Loucy (cell line): ENCODE results near the gene MICU2.
A peak's percentile ranks its signal among the peaks of the same experiment; 100 is the strongest.

Experiments used
- H2AFZ ChIP-seq: fragments of 200-600 bp; sonication (generic); 2 replicates; pipeline ENCODE4 v1.6.0; 2016; ENCODE audit warnings: antibody characterized with exemption, mild to moderate bottlenecking, low read length, moderate library complexity
- H3F3A ChIP-seq: fragments of 200-600 bp; 2 replicates; pipeline ENCODE4 v1.6.0; 2016; ENCODE audit warnings: antibody characterized with exemption, low read depth, mild to moderate bottlenecking
- H3K27me3 ChIP-seq: fragments of 200-600 bp; sonication (generic); 2 replicates; pipeline ENCODE4 v1.6.1; 2014; ENCODE audit warnings: low read length, mild to moderate bottlenecking; ENCODE audit not compliant: insufficient read depth, poor library complexity, severe bottlenecking
- H3K36me3 ChIP-seq: fragments of 200-600 bp; sonication (generic); 2 replicates; pipeline ENCODE4 v1.6.1; 2016; ENCODE audit warnings: low read length; ENCODE audit not compliant: insufficient read depth
- H3K4me1 ChIP-seq: fragments of 200-600 bp; sonication (generic); 2 replicates; pipeline ENCODE4 v1.5.1; 2014; ENCODE audit warnings: low read length, mild to moderate bottlenecking; ENCODE audit not compliant: insufficient read depth, poor library complexity, severe bottlenecking
- H3K4me2 ChIP-seq: fragments of 200-600 bp; sonication (generic); 2 replicates; pipeline ENCODE4 v1.6.0; 2014; ENCODE audit warnings: antibody characterized with exemption, low read length, low read depth, mild to moderate bottlenecking; ENCODE audit not compliant: poor library complexity, severe bottlenecking
- H3K4me3 ChIP-seq: fragments of 200-600 bp; sonication (generic); 2 replicates; pipeline ENCODE4 v1.5.1; 2014; ENCODE audit warnings: low read length, mild to moderate bottlenecking, mixed read lengths; ENCODE audit not compliant: poor library complexity, severe bottlenecking
- H3K79me2 ChIP-seq: fragments of 200-600 bp; sonication (generic); 2 replicates; pipeline ENCODE4 v1.6.1; 2014; ENCODE audit warnings: low read length; ENCODE audit not compliant: insufficient read depth
- H3K9ac ChIP-seq: fragments of 200-600 bp; sonication (generic); 2 replicates; pipeline ENCODE4 v1.6.0; 2014; ENCODE audit warnings: mild to moderate bottlenecking, low read depth, low read length, moderate library complexity; ENCODE audit not compliant: poor library complexity, severe bottlenecking
- H3K9me2 ChIP-seq: fragments of 200-600 bp; sonication (generic); replicated peaks from 2 replicates; pipeline ENCODE4 v1.6.1; 2016; ENCODE audit warnings: low read depth, low read length, mixed read lengths
- H3K9me3 ChIP-seq: fragments of 200-600 bp; sonication (generic); 2 replicates; pipeline ENCODE4 v1.6.1; 2014; ENCODE audit warnings: mild to moderate bottlenecking, antibody characterized with exemption, low read length, low read depth; ENCODE audit not compliant: insufficient read depth
- H4K20me1 ChIP-seq: fragments of 200-600 bp; sonication (generic); 2 replicates; pipeline ENCODE4 v1.6.0; 2014; ENCODE audit warnings: antibody characterized with exemption, low read length, mild to moderate bottlenecking; ENCODE audit not compliant: insufficient read depth, poor library complexity, severe bottlenecking
- EZH2phosphoT487 ChIP-seq: fragments of 200-600 bp; IDR thresholded peaks from 2 replicates; pipeline ENCODE4 v1.6.1; 2018; ENCODE audit warnings: antibody characterized with exemption, mild to moderate bottlenecking, moderate library complexity, borderline replicate concordance
- TF ChIP-seq, protein P1 (sequence below): fragments of 200-600 bp; sonication (generic); conservative IDR thresholded peaks from 2 replicates; pipeline ENCODE4 v1.5.1; 2014; ENCODE audit warnings: mild to moderate bottlenecking, antibody characterized with exemption, low read length

The MICU2 gene

DNA sequence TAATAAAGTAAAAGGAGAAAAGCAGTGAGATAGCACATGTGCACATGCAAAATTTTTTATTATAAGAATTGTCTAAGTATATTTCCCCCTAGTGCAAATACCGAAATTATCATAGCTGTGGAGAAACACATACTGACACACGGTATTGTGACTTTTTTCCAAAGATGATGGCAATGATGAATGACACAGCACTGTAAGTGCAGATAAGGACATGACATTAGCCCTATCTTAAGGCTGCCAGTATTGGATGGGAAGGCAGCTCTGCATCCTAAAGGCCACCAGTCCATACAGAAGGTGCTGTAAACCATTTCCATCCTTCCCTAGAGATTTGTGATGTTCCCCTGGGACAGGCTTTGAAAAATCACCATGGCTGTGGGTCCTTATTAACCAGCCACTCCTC is 11.5 kb upstream of the MICU2 start:
- no peaks in the 10 kb centered on the region for H3K79me2 ChIP-seq

DNA sequence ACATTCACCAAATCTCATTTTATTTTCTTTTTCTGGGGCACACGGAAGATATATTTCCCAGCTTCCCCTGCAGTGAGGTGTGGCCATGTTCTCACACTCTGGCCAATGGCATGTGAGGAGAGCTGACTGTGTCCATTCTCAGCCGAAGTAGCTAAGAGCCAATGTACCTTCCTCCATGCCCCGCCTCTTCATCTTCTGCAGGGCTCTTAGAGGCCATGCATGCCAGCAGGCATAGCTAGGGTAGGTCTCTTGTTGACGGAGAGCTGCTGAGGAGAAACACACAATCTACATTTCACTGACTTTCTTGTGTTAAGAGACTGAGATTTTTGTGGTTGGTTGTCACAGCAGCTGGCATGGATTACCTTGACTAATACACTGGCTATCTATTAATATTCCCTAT is 9.8 kb upstream of the MICU2 start:
- Histone ChIP-seq H3K9ac (no peak overlapping the region), H3F3A (no peaks in the 10 kb centered on the region), H3K4me1 (peaks cover 7% of the 10 kb centered on the region), H3K4me2 (no peak overlapping the region), H2AFZ (no peak overlapping the region; the same call in 1 of the 2 replicates), H3K9me3 (no peaks in the 10 kb centered on the region), H3K4me3 (no peak overlapping the region), H4K20me1 (no peaks in the 10 kb centered on the region), H3K79me2 (no peaks in the 10 kb centered on the region), H3K36me3 (no peaks in the 10 kb centered on the region), H3K27me3 (no peaks in the 10 kb centered on the region), H3K9me2 (no peaks in the 10 kb centered on the region)
- TF ChIP-seq EZH2phosphoT487, result no peak
- TF ChIP-seq, protein P1, sequence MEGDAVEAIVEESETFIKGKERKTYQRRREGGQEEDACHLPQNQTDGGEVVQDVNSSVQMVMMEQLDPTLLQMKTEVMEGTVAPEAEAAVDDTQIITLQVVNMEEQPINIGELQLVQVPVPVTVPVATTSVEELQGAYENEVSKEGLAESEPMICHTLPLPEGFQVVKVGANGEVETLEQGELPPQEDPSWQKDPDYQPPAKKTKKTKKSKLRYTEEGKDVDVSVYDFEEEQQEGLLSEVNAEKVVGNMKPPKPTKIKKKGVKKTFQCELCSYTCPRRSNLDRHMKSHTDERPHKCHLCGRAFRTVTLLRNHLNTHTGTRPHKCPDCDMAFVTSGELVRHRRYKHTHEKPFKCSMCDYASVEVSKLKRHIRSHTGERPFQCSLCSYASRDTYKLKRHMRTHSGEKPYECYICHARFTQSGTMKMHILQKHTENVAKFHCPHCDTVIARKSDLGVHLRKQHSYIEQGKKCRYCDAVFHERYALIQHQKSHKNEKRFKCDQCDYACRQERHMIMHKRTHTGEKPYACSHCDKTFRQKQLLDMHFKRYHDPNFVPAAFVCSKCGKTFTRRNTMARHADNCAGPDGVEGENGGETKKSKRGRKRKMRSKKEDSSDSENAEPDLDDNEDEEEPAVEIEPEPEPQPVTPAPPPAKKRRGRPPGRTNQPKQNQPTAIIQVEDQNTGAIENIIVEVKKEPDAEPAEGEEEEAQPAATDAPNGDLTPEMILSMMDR, result no peak

More for the DNA sequence above, 11.5 kb upstream of the MICU2 start:
- Histone ChIP-seq H3K36me3 (no peaks in the 10 kb centered on the region), H3K9me3 (no peaks in the 10 kb centered on the region), H2AFZ (0 out of 2 replicates have a peak overlapping the region, but pooled peaks have one; percentile 33), H3K4me2 (no peak overlapping the region), H3K9ac (no peak overlapping the region), H3K4me3 (no peak overlapping the region), H3F3A (no peaks in the 10 kb centered on the region), H4K20me1 (no peaks in the 10 kb centered on the region), H3K27me3 (no peaks in the 10 kb centered on the region), H3K9me2 (no peaks in the 10 kb centered on the region), H3K4me1 (peaks cover 7% of the 10 kb centered on the region)
- TF ChIP-seq EZH2phosphoT487, result no peak
- TF ChIP-seq, protein P1, result no peak

DNA sequence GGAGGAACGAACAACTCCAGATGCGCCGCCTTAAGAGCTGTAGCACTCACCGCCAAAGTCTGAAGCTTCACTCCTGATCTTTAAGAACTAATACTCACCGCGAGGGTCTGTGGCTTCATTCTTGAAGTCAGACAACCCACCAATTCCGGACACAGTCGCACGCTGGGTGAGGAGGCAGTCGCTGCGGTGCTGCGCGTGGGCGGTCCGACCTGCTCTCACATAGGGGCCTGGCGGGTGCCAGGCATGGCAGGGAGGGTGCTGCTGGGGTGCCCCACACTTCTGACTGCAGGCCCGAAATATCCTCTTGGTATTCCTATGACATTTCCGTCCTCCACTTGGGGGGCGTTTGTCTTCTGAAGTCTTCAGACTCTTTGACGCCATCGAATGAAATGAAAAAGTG is 7.4 kb upstream of the MICU2 start:
- no peaks in the 10 kb centered on the region for H3K9me3 ChIP-seq
- TF ChIP-seq EZH2phosphoT487, result no peak
- TF ChIP-seq, protein P1, result no peak
- no peaks in the 10 kb centered on the region for H3K9me2 ChIP-seq
- no peaks in the 10 kb centered on the region for H3K36me3 ChIP-seq
- H4K20me1 ChIP-seq, result no peaks in the 10 kb centered on the region
- no peak overlapping the region for H2AFZ ChIP-seq
- H3K79me2 ChIP-seq, result no peaks in the 10 kb centered on the region
- H3K9ac ChIP-seq, result no peak overlapping the region
- H3K4me1 ChIP-seq, result peaks cover 3% of the 10 kb centered on the region
- no peak overlapping the region for H3K4me2 ChIP-seq
- H3F3A ChIP-seq, result no peaks in the 10 kb centered on the region
- H3K27me3 ChIP-seq, result peaks cover 22% of the 10 kb centered on the region
- no peak overlapping the region for H3K4me3 ChIP-seq
